GM20000 (cell line): Measurements from ENCODE around the gene FAM9C.

Source experiments
- DNase-seq: peaks from one replicate; pipeline ENCODE4 v3.0.0; 2012; ENCODE audit warnings: low spot score
- TF ChIP-seq, protein P1 (sequence below): IDR thresholded peaks from 2 replicates; pipeline ENCODE4 v1.5.1; 2012; ENCODE audit warnings: mild to moderate bottlenecking, control low read depth; ENCODE audit errors: extremely low read depth, missing control alignments

Gene FAM9C

DNA sequence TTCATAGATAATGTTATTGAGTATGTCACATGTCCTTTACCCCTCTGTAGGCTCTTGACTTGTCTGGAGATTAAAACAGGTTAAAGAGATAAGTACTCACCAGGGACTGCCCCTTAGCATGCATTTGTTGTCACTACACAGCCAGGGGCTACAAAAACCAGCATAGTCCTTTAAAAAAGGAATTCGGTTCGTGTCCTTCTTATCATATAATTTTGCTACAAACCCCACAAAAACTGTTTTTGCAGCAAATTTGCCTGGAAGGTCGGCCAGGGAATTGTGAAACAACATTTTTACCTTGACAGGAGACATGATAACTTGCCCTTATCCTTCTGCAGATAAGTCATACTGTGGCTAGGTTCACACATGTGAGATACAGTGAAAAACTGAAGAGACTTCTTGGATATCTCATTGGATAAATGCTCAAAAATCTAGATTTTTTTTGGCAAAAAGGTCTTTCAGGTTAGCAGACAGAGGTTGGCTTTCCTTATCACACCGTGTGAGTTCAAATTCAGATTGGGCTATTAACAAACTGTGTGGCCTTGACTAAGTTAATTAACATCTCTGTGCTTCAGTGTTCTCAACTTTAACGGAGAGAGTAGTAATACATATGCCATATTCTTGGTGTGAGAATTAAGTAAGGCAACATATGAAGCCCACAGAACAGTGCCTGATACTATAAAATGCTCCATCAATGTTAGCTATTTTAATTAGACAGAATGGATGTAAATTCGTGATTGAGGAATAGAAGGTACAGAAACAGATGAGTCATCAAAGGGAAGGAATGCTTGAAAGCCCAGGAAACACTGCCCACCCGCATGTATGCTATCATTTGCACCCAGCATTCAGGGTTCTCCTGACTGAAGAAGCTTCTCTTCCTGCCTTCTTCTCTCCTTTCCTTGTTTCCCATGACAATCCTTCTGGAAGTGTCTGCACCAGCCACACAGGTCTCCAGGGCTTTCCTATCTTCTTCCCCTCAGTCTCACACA, 30.0 kb downstream of the FAM9C start:
- TF ChIP-seq, protein P1, sequence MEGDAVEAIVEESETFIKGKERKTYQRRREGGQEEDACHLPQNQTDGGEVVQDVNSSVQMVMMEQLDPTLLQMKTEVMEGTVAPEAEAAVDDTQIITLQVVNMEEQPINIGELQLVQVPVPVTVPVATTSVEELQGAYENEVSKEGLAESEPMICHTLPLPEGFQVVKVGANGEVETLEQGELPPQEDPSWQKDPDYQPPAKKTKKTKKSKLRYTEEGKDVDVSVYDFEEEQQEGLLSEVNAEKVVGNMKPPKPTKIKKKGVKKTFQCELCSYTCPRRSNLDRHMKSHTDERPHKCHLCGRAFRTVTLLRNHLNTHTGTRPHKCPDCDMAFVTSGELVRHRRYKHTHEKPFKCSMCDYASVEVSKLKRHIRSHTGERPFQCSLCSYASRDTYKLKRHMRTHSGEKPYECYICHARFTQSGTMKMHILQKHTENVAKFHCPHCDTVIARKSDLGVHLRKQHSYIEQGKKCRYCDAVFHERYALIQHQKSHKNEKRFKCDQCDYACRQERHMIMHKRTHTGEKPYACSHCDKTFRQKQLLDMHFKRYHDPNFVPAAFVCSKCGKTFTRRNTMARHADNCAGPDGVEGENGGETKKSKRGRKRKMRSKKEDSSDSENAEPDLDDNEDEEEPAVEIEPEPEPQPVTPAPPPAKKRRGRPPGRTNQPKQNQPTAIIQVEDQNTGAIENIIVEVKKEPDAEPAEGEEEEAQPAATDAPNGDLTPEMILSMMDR, result no peak
- no peak for DNase-seq

DNA sequence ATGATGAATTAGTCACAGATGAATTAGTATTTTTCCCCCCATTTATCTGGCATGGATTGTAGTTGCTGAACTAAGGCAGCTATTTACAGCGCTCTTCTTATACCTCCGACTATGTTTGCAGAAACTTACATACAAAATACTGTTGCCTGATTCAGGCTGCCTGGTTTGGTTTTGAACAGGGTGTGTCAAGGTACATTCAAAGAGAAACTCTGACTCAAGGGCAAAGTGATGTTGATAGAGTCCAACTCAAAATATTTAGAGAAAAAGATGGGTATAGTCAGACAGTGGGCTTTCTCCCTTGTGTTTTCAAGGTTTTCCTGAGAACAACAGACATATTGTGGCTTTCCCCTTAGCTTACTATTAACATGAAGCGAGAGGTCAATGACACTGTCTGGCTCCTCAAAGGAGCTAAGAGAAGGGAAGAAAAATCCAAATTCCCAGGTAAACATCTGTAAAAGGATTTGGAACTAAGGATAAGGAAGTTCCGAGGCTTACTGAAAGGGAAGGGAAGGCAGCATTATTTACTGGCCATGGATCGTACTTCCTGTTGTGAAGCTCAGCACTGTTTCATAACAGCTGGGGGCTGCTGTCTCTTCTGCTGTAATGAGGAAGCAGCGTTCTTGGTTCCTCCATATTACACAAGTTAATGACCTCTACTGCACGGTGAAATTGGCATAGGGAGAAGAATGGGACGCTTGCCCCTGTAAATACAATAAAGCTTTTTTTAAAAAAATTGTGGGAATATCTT, 30.9 kb downstream of the FAM9C start:
- no peak for DNase-seq
- TF ChIP-seq, protein P1, result no peak

- TF ChIP-seq, protein P1, result no peak
- no peak for DNase-seq
These were observed 33.9 kb downstream of the FAM9C start for GRCh38 chrX:13010546-13010945.

- TF ChIP-seq, protein P1, result no peak
- no peak for DNase-seq
These were observed 34.6 kb downstream of the FAM9C start for GRCh38 chrX:13009844-13010243.

- TF ChIP-seq, protein P1, result no peak
- DNase-seq, result no peak
These were observed 35.1 kb downstream of the FAM9C start for GRCh38 chrX:13009273-13009672.

- TF ChIP-seq, protein P1, result no peak
- no peak for DNase-seq
These were observed 35.6 kb downstream of the FAM9C start for GRCh38 chrX:13008851-13009250.

DNA sequence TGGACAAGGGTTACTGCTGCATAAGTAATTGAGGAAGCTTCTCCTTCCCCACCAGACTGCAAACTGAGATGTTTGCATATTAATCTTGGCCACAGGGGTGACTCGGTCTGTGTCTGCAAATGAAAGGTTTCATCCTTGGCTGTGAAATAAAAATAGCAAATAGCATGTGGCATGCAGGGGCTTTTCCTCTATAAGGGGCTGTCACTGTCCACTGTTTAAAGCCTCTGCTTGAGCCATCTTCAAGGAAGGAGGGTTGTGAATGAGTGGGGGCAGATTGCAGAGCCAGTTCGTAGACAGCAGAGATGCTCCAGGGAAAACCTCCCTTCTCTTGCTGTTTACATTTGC, 36.3 kb downstream of the FAM9C start:
- TF ChIP-seq, protein P1, result no peak
- no peak for DNase-seq
